ENCODE results near the gene ENSA.

GRCh38 chr1:150576794-150577556 is 52.4 kb downstream of the ENSA start:
- no peak for TF ChIP-seq CTCF (IDR thresholded peaks at IDR 0.05; ENCODE audit: low read length)
- no peak for TF ChIP-seq EZH2phosphoT487 (IDR thresholded peaks at IDR 0.05; ENCODE audit: low read length)
- TF ChIP-seq EZH2 (optimal IDR thresholded peaks at IDR 0.05; ENCODE audit: low read depth, low read length) = no peak

All from MM.1S (cell line).